HEK293 (cell line): ENCODE measurements around the gene MPPED1.

Experiments used
- ZBTB8A ChIP-seq: fragments of 450-650 bp; formaldehyde crosslinking; IDR thresholded peaks from 2 replicates; pipeline ENCODE4 v1.5.1; 2016; ENCODE audit warnings: missing biosample characterization, missing genetic modification characterization
- ZEB2 ChIP-seq: fragments of 450-650 bp; formaldehyde crosslinking; IDR thresholded peaks from 2 replicates; pipeline ENCODE4 v1.5.1; 2016; ENCODE audit warnings: missing biosample characterization, missing genetic modification characterization
- ZNF121 ChIP-seq: fragments of 450-650 bp; formaldehyde crosslinking; IDR thresholded peaks from 2 replicates; pipeline ENCODE4 v1.5.1; 2016; ENCODE audit warnings: missing biosample characterization, missing genetic modification characterization
- ZNF184 ChIP-seq: fragments of 450-650 bp; IDR thresholded peaks from 2 replicates; pipeline ENCODE4 v1.5.1; 2018; ENCODE audit warnings: missing biosample characterization, mild to moderate bottlenecking, missing genetic modification characterization
- ZNF24 ChIP-seq: fragments of 450-650 bp; formaldehyde crosslinking; IDR thresholded peaks from 2 replicates; pipeline ENCODE4 v1.5.1; 2016; ENCODE audit warnings: missing biosample characterization, missing genetic modification characterization
- ZNF292 ChIP-seq: fragments of 450-650 bp; formaldehyde crosslinking; IDR thresholded peaks from 2 replicates; pipeline ENCODE4 v1.5.1; 2016; ENCODE audit warnings: low read depth, missing biosample characterization, missing genetic modification characterization, borderline replicate concordance
- ZNF510 ChIP-seq: fragments of 450-650 bp; formaldehyde crosslinking; IDR thresholded peaks from 2 replicates; pipeline ENCODE4 v1.5.1; 2018; ENCODE audit warnings: mild to moderate bottlenecking, missing genetic modification characterization, missing biosample characterization; ENCODE audit not compliant: insufficient replicate concordance
- TF ChIP-seq, protein P1 (sequence below): fragments of 450-650 bp; formaldehyde crosslinking; IDR thresholded peaks from 2 replicates; pipeline ENCODE4 v1.5.1; 2016; ENCODE audit warnings: missing biosample characterization, missing genetic modification characterization
- TF ChIP-seq, protein P2 (sequence below): fragments of 450-650 bp; formaldehyde crosslinking; IDR thresholded peaks from 2 replicates; pipeline ENCODE4 v1.5.1; 2016; ENCODE audit warnings: missing biosample characterization, missing genetic modification characterization

DNA sequence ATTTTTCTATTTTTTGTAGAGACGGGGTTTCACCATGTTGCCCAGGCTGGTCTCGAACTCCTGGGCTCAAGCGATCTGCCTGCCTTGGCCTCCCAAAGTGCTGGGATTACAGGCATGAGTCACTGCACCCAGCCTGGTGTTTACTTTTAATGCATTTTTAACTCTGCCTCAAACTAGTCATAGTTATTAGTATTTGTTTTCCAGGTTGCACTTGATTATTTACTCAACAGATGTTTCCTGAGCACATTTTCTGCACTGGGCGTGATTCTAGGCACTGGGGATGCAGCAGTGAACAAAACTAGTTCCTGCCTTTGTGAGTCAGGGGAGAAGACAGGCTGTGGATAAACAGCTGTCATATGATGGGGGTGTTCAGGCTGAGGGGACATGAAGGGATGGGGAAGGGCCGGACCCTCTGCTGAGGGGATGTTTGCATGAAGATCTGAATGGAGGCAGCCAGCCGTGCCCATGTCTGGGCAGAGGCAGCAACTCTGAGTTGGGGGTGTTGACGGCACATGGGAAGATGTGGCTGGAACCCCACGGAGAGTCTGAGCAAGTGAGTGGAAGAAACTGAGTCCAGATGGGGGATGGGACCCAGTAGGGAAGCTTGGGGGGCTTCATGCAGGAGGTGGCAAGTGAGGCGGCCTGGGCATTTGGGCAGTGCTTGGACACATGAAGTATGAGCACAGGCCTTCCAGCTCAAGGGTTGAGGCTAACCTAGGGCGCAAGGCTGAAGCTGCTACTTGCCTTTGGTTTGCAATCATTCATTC lies 34.4 kb downstream of the MPPED1 start:
- TF ChIP-seq, protein P1, sequence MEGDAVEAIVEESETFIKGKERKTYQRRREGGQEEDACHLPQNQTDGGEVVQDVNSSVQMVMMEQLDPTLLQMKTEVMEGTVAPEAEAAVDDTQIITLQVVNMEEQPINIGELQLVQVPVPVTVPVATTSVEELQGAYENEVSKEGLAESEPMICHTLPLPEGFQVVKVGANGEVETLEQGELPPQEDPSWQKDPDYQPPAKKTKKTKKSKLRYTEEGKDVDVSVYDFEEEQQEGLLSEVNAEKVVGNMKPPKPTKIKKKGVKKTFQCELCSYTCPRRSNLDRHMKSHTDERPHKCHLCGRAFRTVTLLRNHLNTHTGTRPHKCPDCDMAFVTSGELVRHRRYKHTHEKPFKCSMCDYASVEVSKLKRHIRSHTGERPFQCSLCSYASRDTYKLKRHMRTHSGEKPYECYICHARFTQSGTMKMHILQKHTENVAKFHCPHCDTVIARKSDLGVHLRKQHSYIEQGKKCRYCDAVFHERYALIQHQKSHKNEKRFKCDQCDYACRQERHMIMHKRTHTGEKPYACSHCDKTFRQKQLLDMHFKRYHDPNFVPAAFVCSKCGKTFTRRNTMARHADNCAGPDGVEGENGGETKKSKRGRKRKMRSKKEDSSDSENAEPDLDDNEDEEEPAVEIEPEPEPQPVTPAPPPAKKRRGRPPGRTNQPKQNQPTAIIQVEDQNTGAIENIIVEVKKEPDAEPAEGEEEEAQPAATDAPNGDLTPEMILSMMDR: no peak
- no peak for TF ChIP-seq ZEB2 (tag by site-specific recombination)
- no peak for TF ChIP-seq ZBTB8A (tag by site-specific recombination)
- TF ChIP-seq ZNF121 (tag by site-specific recombination): no peak
- no peak for TF ChIP-seq ZNF510 (tag by site-specific recombination)
- TF ChIP-seq, protein P2, sequence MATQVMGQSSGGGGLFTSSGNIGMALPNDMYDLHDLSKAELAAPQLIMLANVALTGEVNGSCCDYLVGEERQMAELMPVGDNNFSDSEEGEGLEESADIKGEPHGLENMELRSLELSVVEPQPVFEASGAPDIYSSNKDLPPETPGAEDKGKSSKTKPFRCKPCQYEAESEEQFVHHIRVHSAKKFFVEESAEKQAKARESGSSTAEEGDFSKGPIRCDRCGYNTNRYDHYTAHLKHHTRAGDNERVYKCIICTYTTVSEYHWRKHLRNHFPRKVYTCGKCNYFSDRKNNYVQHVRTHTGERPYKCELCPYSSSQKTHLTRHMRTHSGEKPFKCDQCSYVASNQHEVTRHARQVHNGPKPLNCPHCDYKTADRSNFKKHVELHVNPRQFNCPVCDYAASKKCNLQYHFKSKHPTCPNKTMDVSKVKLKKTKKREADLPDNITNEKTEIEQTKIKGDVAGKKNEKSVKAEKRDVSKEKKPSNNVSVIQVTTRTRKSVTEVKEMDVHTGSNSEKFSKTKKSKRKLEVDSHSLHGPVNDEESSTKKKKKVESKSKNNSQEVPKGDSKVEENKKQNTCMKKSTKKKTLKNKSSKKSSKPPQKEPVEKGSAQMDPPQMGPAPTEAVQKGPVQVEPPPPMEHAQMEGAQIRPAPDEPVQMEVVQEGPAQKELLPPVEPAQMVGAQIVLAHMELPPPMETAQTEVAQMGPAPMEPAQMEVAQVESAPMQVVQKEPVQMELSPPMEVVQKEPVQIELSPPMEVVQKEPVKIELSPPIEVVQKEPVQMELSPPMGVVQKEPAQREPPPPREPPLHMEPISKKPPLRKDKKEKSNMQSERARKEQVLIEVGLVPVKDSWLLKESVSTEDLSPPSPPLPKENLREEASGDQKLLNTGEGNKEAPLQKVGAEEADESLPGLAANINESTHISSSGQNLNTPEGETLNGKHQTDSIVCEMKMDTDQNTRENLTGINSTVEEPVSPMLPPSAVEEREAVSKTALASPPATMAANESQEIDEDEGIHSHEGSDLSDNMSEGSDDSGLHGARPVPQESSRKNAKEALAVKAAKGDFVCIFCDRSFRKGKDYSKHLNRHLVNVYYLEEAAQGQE (tag by site-specific recombination): no peak
- no peak for TF ChIP-seq ZNF184 (tag by site-specific recombination)
- TF ChIP-seq ZNF24: no peak
- TF ChIP-seq ZNF292 (tag by site-specific recombination): no peak
